GM23338 (cell line): ENCODE measurements around the gene GAB1. TPM values are rescaled to one million over a fixed set of nuclear protein-coding genes. Genes with fewer than 3 reads are reported as not detected.

Experiments used
- ATAC-seq: fragments of 200-7000 bp; cut with Tn5 transposase; 3 replicates; pipeline ENCODE4 v1.9.1; 2020
- DNase-seq: peaks from one replicate; pipeline ENCODE4 v3.0.0-alpha.2; 2015; ENCODE audit warnings: low spot score
- H2AFZ ChIP-seq: fragments of 200-600 bp; sonication (generic); 2 replicates; pipeline ENCODE4 v1.8.0; 2016; ENCODE audit warnings: antibody characterized with exemption, mild to moderate bottlenecking, moderate library complexity
- H3F3A ChIP-seq: fragments of 200-600 bp; sonication (generic); replicated peaks from 2 replicates; pipeline ENCODE4 v1.8.0; 2017; ENCODE audit warnings: antibody characterized with exemption, mixed run types, low read depth
- H3K27ac ChIP-seq: fragments of 200-600 bp; sonication (generic); 2 replicates; pipeline ENCODE4 v1.6.1; 2016; ENCODE audit warnings: low read depth
- H3K27me3 ChIP-seq: fragments of 200-600 bp; sonication (generic); 2 replicates; pipeline ENCODE4 v1.8.0; 2016; ENCODE audit warnings: mild to moderate bottlenecking, mixed run types, moderate library complexity; ENCODE audit not compliant: insufficient read depth
- H3K36me3 ChIP-seq: fragments of 200-600 bp; sonication (generic); 2 replicates; pipeline ENCODE4 v1.8.0; 2016; ENCODE audit warnings: mild to moderate bottlenecking; ENCODE audit not compliant: insufficient read depth
- H3K4me1 ChIP-seq: fragments of 200-600 bp; sonication (generic); 2 replicates; pipeline ENCODE4 v1.8.0; 2016; ENCODE audit warnings: mild to moderate bottlenecking, moderate library complexity; ENCODE audit not compliant: insufficient read depth
- H3K4me2 ChIP-seq: fragments of 200-600 bp; sonication (generic); 2 replicates; pipeline ENCODE4 v1.7.1; 2017; ENCODE audit warnings: mixed run types
- H3K4me3 ChIP-seq: fragments of 200-600 bp; sonication (generic); 2 replicates; pipeline ENCODE4 v1.6.1; 2016; ENCODE audit warnings: mixed run types
- H3K79me2 ChIP-seq: fragments of 200-600 bp; sonication (generic); replicated peaks from 2 replicates; pipeline ENCODE4 v1.8.0; 2017; ENCODE audit warnings: mild to moderate bottlenecking; ENCODE audit not compliant: insufficient read depth
- H3K9me2 ChIP-seq: fragments of 200-600 bp; sonication (generic); 2 replicates; pipeline ENCODE4 v1.8.0; 2017; ENCODE audit not compliant: insufficient read depth
- H4K20me1 ChIP-seq: fragments of 200-600 bp; sonication (generic); replicated peaks from 2 replicates; pipeline ENCODE4 v1.8.0; 2017; ENCODE audit warnings: mild to moderate bottlenecking; ENCODE audit not compliant: insufficient read depth
- H3K27ac Mint-ChIP-seq: 2 replicates; pipeline ENCODE4 v1.8.0; 2020; ENCODE audit warnings: inconsistent platforms, mild to moderate bottlenecking, moderate library complexity, mixed read lengths
- H3K27me3 Mint-ChIP-seq: 3 replicates; pipeline ENCODE4 v1.8.0; 2022; ENCODE audit warnings: low read depth, mild to moderate bottlenecking, moderate library complexity, mixed read lengths, inconsistent platforms; ENCODE audit not compliant: insufficient read depth, poor library complexity
- H3K36me3 Mint-ChIP-seq: 3 replicates; pipeline ENCODE4 v1.8.0; 2021; ENCODE audit warnings: low read depth, mild to moderate bottlenecking, inconsistent platforms, moderate library complexity, mixed read lengths
- H3K4me1 Mint-ChIP-seq: 3 replicates; pipeline ENCODE4 v1.8.0; 2020; ENCODE audit warnings: mild to moderate bottlenecking, inconsistent platforms, mixed read lengths
- H3K4me3 Mint-ChIP-seq: 3 replicates; pipeline ENCODE4 v1.8.0; 2021; ENCODE audit warnings: moderate library complexity, mild to moderate bottlenecking, inconsistent platforms, mixed read lengths
- H3K9me3 Mint-ChIP-seq: 3 replicates; pipeline ENCODE4 v1.8.0; 2020; ENCODE audit warnings: moderate library complexity, mild to moderate bottlenecking, inconsistent platforms, mixed read lengths
- CREB1 ChIP-seq: fragments of 250-450 bp; sonication (Bioruptor Pico); IDR thresholded peaks from 2 replicates; pipeline ENCODE4 v1.5.0; 2020; ENCODE audit warnings: low read depth, mild to moderate bottlenecking, moderate library complexity
- ETS1 ChIP-seq: IDR thresholded peaks from 2 replicates; pipeline ENCODE4 v1.6.1; 2016; ENCODE audit warnings: antibody characterized with exemption
- EZH2 ChIP-seq: fragments of 200-600 bp; sonication (generic); IDR thresholded peaks from one replicate; pipeline ENCODE4 v1.8.0; 2017; ENCODE audit warnings: antibody characterized with exemption, mild to moderate bottlenecking, low read depth; ENCODE audit not compliant: unreplicated experiment
- JUNB ChIP-seq: IDR thresholded peaks from one replicate; pipeline ENCODE4 v1.6.1; 2016; ENCODE audit warnings: antibody characterized with exemption; ENCODE audit not compliant: unreplicated experiment
- NANOG ChIP-seq: IDR thresholded peaks from 2 replicates; pipeline ENCODE4 v1.6.1; 2016; ENCODE audit warnings: antibody characterized with exemption, borderline replicate concordance
- POLR2AphosphoS5 ChIP-seq: IDR thresholded peaks from 2 replicates; pipeline ENCODE4 v1.6.1; 2016; ENCODE audit warnings: antibody characterized with exemption, low read depth
- ZNF114 ChIP-seq: fragments of 250-450 bp; sonication (Bioruptor Pico); IDR thresholded peaks from 2 replicates; pipeline ENCODE4 v1.5.0; 2020; ENCODE audit warnings: mild to moderate bottlenecking, moderate library complexity
- ZNF331 ChIP-seq: fragments of 250-450 bp; sonication (Bioruptor Pico); IDR thresholded peaks from 2 replicates; pipeline ENCODE4 v1.5.0; 2020; ENCODE audit warnings: low read depth, mild to moderate bottlenecking, moderate library complexity
- ZNF462 ChIP-seq: fragments of 250-450 bp; sonication (Bioruptor Pico); IDR thresholded peaks from 2 replicates; pipeline ENCODE4 v1.5.0; 2020; ENCODE audit warnings: mild to moderate bottlenecking, moderate library complexity
- polyA plus RNA-seq: library from polyadenylated mRNA; unstranded; fragments of >200 nt; fragmentation: Nextera tagmentation; extraction: Ambion mirVana; gene quantifications from 2 replicates; pipeline ENCODE4 v1.2.1, GENCODE V29; 2016
- total RNA-seq: library from RNA; depleted of rRNA; stranded (reverse); fragments of >200 nt; shearing (Covaris generic); gene quantifications from 2 replicates; pipeline ENCODE4 v1.2.3, GENCODE V29; 2014

Gene GAB1
- total and polyA plus RNA-seq, 2 experiments from 2014 or later: 4.0 to 18.4 TPM

DNA sequence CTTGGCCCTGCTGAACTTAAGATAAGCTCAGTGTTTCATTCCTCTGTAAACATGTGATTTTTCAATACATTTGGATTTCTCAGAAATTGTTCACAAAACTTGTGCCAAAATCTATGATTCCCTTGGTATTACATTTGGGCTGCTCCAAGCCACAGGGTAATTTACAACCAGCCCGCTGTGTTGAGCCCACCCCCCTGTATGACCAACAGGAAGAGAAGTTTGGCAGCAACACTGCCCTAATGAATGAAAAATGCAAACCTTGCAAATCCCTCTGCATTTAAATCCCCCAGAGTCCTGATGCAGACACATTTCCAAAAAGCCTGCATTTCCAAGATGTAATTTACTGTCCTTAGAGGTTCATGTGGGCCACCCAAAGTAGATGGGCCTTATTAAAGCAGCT, 34.1 kb upstream of the GAB1 start (continued):
- TF ChIP-seq ZNF462 (no peak), POLR2AphosphoS5 (no peak), EZH2 (no peak), NANOG (no peak), JUNB (no peak), ZNF331 (CRISPR knock-in tag) (no peak), ETS1 (no peak), CREB1 (CRISPR knock-in tag) (no peak), ZNF114 (CRISPR knock-in tag) (no peak)

- Mint-ChIP-seq H3K27me3 (no peaks in the 10 kb centered on the region), H3K4me1 (peaks cover 7% of the 10 kb centered on the region), H3K4me3 (no peak overlapping the region), H3K36me3 (no peaks in the 10 kb centered on the region), H3K27ac (no peak overlapping the region), H3K9me3 (no peaks in the 10 kb centered on the region)
- H3K27ac ChIP-seq: no peak overlapping the region
- H3K79me2 ChIP-seq: no peaks in the 10 kb centered on the region
- H3K36me3 ChIP-seq: no peaks in the 10 kb centered on the region
- H3F3A ChIP-seq: no peaks in the 10 kb centered on the region
- H3K27me3 ChIP-seq: no peaks in the 10 kb centered on the region
- H3K9me2 ChIP-seq: peaks cover 7% of the 10 kb centered on the region; the same call in 1 of the 2 replicates
- H3K4me2 ChIP-seq: no peak overlapping the region
- H3K4me3 ChIP-seq: no peak overlapping the region
- H3K4me1 ChIP-seq: peaks cover 9% of the 10 kb centered on the region; the same call in 1 of the 2 replicates
- H4K20me1 ChIP-seq: no peaks in the 10 kb centered on the region
- no peak for DNase-seq
- H2AFZ ChIP-seq: no peak overlapping the region
- no peak for ATAC-seq
- TF ChIP-seq EZH2: no peak
- TF ChIP-seq ZNF114 (CRISPR knock-in tag): no peak
- no peak for TF ChIP-seq ZNF462
- TF ChIP-seq POLR2AphosphoS5: no peak
- TF ChIP-seq NANOG: no peak
Observed at GRCh38 chr4:143306788-143307187, 29.9 kb upstream of the GAB1 start.
